ENCODE measurements around the gene NLRC5.

Gene NLRC5

DNA sequence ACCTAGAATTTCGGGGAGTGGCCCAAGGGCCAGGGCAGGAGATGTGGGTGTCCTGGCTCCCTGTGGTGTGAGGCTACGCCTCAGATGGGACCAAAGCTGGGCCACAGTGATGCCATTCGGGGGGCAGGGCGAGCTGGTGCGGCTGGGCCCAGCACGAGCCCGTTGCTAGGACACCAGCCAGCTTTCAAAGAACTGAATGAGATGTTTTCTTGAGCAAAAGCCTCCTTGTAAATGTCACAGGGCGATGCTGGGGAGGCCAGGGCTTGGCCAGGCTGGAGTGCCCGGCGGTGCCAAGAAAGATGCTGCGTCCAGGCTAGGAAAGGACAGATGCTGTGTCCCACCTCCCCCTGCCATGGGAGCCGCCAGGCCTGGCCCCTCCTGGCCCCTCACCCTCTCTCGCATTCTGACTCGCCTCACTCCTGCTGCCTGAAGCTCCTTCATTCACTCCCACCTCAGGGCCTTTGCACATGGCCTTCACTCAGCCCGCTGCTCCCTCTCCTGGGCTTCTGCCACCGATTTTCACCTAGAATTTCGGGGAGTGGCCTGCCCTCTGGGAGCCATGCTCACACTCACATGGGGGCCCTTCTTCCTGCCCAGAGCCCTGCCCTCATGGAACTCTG is 142.1 kb downstream of the NLRC5 start:
- DNase-seq = no peak

DNA sequence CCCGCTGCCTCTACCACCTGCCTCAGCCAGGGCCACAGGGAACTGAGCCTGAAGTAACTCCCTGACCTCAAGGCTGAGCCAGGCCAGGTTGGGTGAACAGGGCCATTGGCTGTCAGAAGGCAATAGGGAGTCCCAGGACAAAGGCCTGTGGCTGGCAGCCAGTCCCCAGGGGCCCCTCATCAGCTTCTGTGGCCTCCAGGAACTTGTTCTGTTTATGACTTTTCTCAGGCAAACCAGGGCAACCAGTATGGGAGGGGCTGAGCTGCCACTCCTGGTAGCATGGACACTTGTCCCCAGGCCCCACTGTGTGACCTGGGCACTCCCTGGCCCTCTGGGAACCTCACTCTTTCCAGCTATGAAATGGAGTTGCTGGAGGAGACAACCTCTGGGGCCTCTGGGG is 143.1 kb downstream of the NLRC5 start:
- DNase-seq = no peak

DNA sequence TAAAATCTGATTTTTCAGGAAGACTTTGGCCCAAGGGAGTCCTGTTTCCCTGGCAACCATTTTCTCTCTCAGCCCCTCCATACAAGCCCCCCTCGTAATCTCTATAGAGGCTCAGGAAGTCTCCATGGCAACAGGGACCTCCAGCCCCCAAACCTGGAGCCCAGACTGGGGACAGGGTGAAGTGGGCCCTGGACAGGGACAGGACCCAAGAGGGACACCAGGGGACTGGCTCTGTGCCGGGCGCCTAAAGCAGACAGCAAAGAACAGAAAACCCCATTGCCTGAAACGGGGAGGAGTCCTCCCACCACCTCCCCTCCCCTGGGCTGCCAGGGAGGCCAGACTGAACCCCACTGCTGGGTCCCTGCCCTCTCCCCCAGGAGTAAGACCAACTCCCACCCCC is 143.7 kb downstream of the NLRC5 start:
- DNase-seq = no peak
